PFSK-1 (cell line): Measurements from ENCODE around the gene SMAD1.

ENCODE experiments used
- REST ChIP-seq, 2 experiments: IDR thresholded peaks; 2 replicates each; pipeline versions ENCODE4 v1.6.1 to v1.8.0; 2011 to 2012; ENCODE audit warnings: low read depth in 2 of 2, low read length in 2 of 2, control low read depth in 1 of 2, inconsistent platforms in 1 of 2, mild to moderate bottlenecking in 1 of 2, moderate library complexity in 1 of 2; ENCODE audit not compliant: insufficient read depth in 1 of 2
- SIN3A ChIP-seq: IDR thresholded peaks from 2 replicates; pipeline ENCODE4 v1.6.1; 2012; ENCODE audit warnings: mild to moderate bottlenecking, low read length, moderate library complexity, borderline replicate concordance; ENCODE audit not compliant: insufficient read depth
- TAF1 ChIP-seq: IDR thresholded peaks from 2 replicates; pipeline ENCODE4 v1.6.1; 2012; ENCODE audit warnings: low read length, control low read depth, borderline replicate concordance; ENCODE audit not compliant: insufficient read depth

- no peak for TF ChIP-seq SIN3A
- TF ChIP-seq TAF1: no peak
- TF ChIP-seq REST (IDR thresholded peaks at IDR 0.05; ENCODE audit: insufficient read depth in 1 of 2, low read depth in 2 of 2, low read length in 2 of 2): no peak
These were observed 29.8 kb upstream of the SMAD1 start for GRCh38 chr4:145451895-145452294.
